Measurements from ENCODE around the gene CCDC61. TPM values are rescaled to one million over a fixed set of nuclear protein-coding genes. Genes with fewer than 3 reads are reported as not detected.

Gene CCDC61
- total RNA-seq, 3 donors from 2014 or later (not counting 1 experiment from before 2014, with no cell fraction given), result 10.6 to 16.9 (median 14.6) TPM

GRCh38 chr19:45972081-45972946 is 23.0 kb upstream of the CCDC61 start:
- DNase-seq (peak; percentile 19 to 54), ATAC-seq (peak; percentile 50 to 71 (median 66))
- WGBS (ENCODE audit: insufficient coverage), result 14% methylated on average over 18 of the region's 18 CpGs
- Mint-ChIP-seq H3K27me3 (ENCODE audit: low read depth in 2 of 2) (peaks cover 62 to 71% of the 10 kb centered on the region in 2 donors), H3K36me3 (no peaks in the 10 kb centered on the region), H3K4me3 (peak overlapping the region; percentile 49), H3K9me3 (no peaks in the 10 kb centered on the region), H3K27ac (peak overlapping the region in 1 of 2 donors; percentile 31), H3K4me1 (peaks cover 8 to 17% of the 10 kb centered on the region in 2 donors)
- H3K27me3 ChIP-seq (ENCODE audit: control insufficient read depth, insufficient read depth, low read length), result peaks cover 42% of the 10 kb centered on the region
- peaks cover 25% of the 10 kb centered on the region for H3K4me1 ChIP-seq (ENCODE audit: control insufficient read depth, insufficient read depth, low read length)
- no peak overlapping the region for H3K27ac ChIP-seq (ENCODE audit: low read length)
- no peaks in the 10 kb centered on the region for H3K36me3 ChIP-seq (ENCODE audit: control insufficient read depth, insufficient read depth, low read length)
- TF ChIP-seq, protein P1, sequence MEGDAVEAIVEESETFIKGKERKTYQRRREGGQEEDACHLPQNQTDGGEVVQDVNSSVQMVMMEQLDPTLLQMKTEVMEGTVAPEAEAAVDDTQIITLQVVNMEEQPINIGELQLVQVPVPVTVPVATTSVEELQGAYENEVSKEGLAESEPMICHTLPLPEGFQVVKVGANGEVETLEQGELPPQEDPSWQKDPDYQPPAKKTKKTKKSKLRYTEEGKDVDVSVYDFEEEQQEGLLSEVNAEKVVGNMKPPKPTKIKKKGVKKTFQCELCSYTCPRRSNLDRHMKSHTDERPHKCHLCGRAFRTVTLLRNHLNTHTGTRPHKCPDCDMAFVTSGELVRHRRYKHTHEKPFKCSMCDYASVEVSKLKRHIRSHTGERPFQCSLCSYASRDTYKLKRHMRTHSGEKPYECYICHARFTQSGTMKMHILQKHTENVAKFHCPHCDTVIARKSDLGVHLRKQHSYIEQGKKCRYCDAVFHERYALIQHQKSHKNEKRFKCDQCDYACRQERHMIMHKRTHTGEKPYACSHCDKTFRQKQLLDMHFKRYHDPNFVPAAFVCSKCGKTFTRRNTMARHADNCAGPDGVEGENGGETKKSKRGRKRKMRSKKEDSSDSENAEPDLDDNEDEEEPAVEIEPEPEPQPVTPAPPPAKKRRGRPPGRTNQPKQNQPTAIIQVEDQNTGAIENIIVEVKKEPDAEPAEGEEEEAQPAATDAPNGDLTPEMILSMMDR (IDR thresholded peaks at IDR 0.05), result no peak
- intact Hi-C loops (cut with micrococcal nuclease), result no loop called here
- H3K4me3 ChIP-seq (ENCODE audit: low read length), result no peak overlapping the region
- H3K9me3 ChIP-seq (ENCODE audit: control insufficient read depth, insufficient read depth, low read length), result peaks cover 3% of the 10 kb centered on the region

GRCh38 chr19:45972947-45973540 is 22.2 kb upstream of the CCDC61 start:
- no peak for DNase-seq
- WGBS (ENCODE audit: insufficient coverage), result 2% methylated on average over 32 of the region's 54 CpGs
- H3K36me3 Mint-ChIP-seq, result no peaks in the 10 kb centered on the region
- H3K4me1 ChIP-seq (ENCODE audit: control insufficient read depth, insufficient read depth, low read length), result peaks cover 25% of the 10 kb centered on the region
- TF ChIP-seq, protein P1 (IDR thresholded peaks at IDR 0.05), result no peak
- H3K36me3 ChIP-seq (ENCODE audit: control insufficient read depth, insufficient read depth, low read length), result no peaks in the 10 kb centered on the region
- H3K9me3 ChIP-seq (ENCODE audit: control insufficient read depth, insufficient read depth, low read length), result peaks cover 3% of the 10 kb centered on the region
- H3K4me3 Mint-ChIP-seq, result peak overlapping the region; percentile 49
- intact Hi-C loops (cut with micrococcal nuclease), result no loop called here
- H3K27ac ChIP-seq (ENCODE audit: low read length), result no peak overlapping the region
- peaks cover 8 to 17% of the 10 kb centered on the region in 2 donors for H3K4me1 Mint-ChIP-seq
- peaks cover 42% of the 10 kb centered on the region for H3K27me3 ChIP-seq (ENCODE audit: control insufficient read depth, insufficient read depth, low read length)
- H3K27me3 Mint-ChIP-seq (ENCODE audit: low read depth in 2 of 2), result peaks cover 64 to 68% of the 10 kb centered on the region in 2 donors
- peak overlapping the region in 1 of 2 donors; percentile 31 for H3K27ac Mint-ChIP-seq
- no peak overlapping the region for H3K4me3 ChIP-seq (ENCODE audit: low read length)
- ATAC-seq, result no peak
- no peaks in the 10 kb centered on the region for H3K9me3 Mint-ChIP-seq

DNA sequence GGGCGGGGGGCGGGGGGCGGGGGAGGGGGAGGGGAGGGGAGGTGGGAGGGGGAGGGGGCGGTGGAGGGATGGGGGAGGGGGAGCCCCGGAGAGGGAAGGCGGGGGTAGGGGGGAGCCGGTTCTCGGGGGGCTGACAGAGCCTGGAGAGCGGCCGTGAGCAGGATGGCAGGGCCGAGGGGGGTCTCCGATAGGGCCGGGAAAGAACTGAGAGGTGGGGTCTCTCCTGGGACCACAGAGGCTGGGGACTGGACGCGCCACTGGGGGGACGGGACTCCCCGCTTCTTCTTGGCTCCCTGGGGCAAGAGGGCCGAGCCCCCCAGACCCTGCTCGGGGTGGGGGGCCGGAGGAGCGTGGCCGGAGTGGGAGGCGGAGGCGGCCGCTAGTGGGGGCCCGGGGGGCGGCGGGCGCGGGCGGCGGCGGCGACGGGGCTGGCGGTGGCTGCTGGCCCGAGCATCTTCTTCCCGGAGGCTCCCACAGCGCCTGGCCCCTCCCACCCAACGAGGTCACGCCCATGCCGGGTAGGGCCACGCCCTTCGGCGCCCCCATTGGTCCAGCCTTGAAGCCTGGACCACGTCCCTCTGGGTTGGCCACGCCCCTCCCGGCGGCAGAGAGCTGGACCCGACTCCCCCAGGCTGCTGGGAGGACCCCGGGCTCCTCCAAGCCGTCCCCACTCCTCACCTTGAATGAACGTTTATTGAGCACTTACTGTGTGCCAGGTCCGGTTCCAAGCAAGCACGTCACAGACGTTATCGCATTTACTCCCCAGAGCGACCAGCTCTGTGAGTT is 21.5 kb upstream of the CCDC61 start, which contains the start of gene NOVA2:
NOVA2 (minus strand) TSS at position 313 of the 786 bp plus-strand sequence. CDS start 514 bp downstream, outside the sequence.
- Mint-ChIP-seq H3K27me3 (ENCODE audit: low read depth in 2 of 2) (peaks cover 60 to 61% of the 10 kb centered on the region in 2 donors), H3K9me3 (no peaks in the 10 kb centered on the region), H3K27ac (peak within 1 kb of the TSS in 1 of 2 donors; percentile 31), H3K36me3 (no peaks in the 10 kb centered on the region), H3K4me3 (peak within 1 kb of the TSS; percentile 49), H3K4me1 (peaks cover 8 to 17% of the 10 kb centered on the region in 2 donors)
- TF ChIP-seq, protein P1 (IDR thresholded peaks at IDR 0.05), result no peak
- H3K4me3 ChIP-seq (ENCODE audit: low read length), result no peak within 1 kb of the TSS
- H3K27ac ChIP-seq (ENCODE audit: low read length), result no peak within 1 kb of the TSS
- peaks cover 3% of the 10 kb centered on the region for H3K9me3 ChIP-seq (ENCODE audit: control insufficient read depth, insufficient read depth, low read length)
- H3K4me1 ChIP-seq (ENCODE audit: control insufficient read depth, insufficient read depth, low read length), result peaks cover 25% of the 10 kb centered on the region
- intact Hi-C loops (cut with micrococcal nuclease), result no loop called here
- ATAC-seq (peak in 2 of 3 donors; percentile 41 to 63), DNase-seq (peak in 1 of 2 donors; percentile 42)
- H3K36me3 ChIP-seq (ENCODE audit: control insufficient read depth, insufficient read depth, low read length), result no peaks in the 10 kb centered on the region
- H3K27me3 ChIP-seq (ENCODE audit: control insufficient read depth, insufficient read depth, low read length), result peaks cover 42% of the 10 kb centered on the region
- WGBS (ENCODE audit: insufficient coverage), result 8% methylated on average over 54 of the region's 58 CpGs

All from natural killer cell (primary cell).